HG02885 (cell line): ENCODE data around the gene FIGNL1.
A peak's percentile ranks its signal among the peaks of the same experiment; 100 is the strongest.

Experiments used
- ATAC-seq: cut with Tn5 transposase; IDR thresholded peaks from one replicate; pipeline ENCODE4 v1.9.1; 2021; ENCODE audit warnings: mild to moderate bottlenecking; ENCODE audit not compliant: unreplicated experiment, poor library complexity

The FIGNL1 gene

DNA sequence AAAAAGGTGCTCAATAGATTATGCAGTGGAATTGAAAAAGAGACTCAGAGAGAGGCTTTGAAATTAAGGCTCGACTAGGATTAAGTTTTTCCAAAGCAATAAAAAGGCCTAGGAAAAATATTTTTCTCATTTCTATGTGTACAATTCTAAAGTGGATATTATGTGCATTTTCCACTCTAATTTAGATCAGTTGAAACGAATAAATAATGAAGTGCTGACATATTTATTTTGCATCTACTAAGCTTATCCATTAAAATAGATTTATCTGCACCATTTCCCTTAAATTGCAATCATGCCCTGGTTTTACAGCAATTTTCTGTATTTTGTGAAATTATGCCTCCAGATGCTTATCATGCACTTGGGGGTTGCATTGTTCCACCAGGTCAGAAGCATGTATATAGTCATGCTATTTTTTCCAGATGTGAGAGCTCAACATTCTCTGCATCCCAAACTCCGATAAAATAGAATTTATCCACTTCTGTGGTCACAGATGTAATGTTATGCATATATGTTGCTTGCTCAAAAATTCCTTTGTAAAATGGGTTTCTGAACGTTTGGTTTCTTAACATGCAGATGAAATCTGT lies 18.3 kb downstream of the FIGNL1 start:
- no peak for ATAC-seq

DNA sequence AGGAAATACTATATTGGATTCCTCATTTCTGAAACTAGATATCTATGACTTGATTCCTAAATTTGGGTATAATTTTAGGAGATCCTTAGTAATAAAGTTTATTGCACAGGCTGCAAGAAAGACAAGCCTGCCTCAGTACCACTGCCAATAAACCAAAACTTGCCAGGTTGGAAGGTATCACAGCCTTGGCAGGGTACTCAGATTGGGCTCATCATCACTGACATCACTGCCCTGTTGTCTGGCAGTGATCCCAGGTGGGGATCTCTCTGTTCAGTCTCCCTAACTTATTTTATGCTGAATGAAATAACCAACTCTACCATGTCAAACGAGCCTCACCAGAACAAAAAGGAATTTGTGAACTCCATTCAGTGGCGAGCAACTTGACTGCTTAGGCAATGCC lies 18.8 kb downstream of the FIGNL1 start:
- ATAC-seq, result no peak

DNA sequence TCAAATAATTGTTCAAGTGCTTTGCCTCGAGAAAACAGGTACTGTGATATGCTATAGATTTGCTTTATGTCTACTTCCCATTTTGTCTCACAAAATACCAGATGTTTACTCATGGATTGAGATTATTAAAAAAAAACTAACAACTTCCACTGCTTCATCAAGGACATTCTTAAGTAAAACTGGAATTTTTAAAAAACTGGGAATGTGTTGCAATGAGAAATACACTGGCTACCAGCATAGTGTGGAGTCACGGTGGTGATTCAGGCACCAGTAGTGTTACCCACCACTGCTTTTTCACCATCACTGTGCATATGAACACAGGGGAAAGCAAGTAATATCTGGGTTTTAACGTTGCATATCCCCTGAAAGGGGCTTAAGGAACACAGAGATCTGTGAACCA lies 21.2 kb downstream of the FIGNL1 start:
- no peak for ATAC-seq

DNA sequence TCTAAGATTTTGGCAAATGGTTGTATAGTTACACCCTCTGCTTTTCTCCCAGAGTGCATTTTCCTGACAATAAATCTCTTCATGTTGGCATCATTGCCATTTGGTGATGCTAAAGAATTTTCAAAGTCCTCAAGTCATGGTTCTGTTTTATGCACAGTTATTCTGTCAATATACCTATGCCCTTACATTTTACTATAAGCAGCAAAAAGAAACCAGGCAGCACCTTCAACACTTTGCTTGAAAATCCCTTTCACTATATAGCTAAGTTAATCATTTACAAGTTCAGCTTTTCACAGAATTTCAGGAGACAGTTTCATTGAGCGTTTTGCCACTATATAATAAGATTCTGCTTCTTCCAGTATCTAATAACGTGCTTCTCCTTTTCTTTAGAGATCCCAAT lies 22.6 kb downstream of the FIGNL1 start:
- no peak for ATAC-seq

DNA sequence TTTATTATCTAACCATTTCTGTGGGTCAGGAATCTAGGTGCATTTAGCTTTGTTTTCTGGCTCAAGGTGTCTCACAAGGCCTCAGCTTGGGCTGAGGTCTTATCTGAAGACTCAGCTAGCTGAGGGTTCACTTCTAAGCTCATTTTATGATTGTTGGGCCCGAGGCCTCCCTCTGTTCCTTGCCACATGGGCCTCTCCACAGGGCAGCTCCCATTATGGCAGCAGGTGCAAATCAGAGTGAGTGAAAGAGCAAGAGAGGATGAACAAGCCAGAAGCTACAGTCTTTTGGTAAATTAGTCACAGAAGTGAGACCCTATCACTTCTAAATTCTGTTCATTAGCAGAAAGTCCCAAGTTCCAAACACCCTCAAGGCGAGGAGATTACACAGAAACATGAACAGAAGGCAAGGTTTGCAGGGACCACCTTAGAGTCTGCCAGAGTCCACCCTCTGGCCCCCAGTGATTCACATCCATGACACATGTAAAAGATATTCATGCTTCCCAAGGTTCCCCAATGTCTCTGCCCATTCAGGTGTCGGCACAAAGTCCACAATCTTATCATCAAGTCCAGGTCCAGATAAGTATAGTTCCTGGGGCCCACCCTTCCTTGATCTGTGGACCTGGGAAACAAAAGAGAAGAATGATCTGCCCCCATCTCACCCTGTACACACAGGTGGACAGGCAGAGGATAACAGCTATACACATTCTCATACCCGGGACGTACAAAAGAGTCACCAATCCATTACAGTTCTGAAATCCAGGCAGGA lies 23.7 kb downstream of the FIGNL1 start:
- no peak for ATAC-seq

DNA sequence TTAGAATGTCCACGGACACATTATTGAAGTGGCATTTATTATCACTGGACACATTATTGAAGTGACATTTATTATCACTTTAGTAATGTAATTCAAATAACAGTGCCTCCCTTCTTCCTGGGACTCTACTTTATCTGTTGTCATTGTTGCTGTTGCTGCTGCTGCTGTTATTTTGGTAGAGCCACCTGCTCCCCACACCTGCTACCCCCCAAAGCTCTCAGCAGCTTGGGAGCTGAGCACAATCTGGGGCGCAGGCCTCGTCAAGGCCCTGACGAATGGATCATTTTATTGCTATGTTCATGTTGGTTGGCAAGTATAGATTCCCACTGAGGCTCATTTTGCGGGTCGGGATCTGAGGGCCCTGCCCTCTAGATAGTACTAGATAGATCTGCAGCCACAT lies 24.8 kb downstream of the FIGNL1 start:
- ATAC-seq, result no peak

DNA sequence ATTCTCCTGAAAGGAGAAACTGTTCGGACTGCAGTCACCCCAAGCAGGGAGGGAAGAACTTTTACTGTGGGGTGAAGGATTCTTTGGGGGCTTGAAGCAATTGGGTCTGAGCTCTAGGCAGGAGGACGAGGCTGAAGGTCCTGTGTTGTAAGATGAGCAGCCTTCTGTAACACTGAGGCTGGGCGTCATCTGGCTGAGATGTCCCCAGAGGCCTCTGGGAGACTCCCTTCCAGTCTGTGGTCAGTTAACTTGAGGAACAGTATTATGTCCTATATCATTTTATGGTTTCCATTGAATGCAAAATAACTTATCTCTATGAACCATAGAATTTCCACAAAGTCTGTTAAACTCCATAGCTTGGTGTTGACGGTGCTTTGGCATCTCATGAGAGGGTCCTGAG lies 26.3 kb downstream of the FIGNL1 start:
- no peak for ATAC-seq

DNA sequence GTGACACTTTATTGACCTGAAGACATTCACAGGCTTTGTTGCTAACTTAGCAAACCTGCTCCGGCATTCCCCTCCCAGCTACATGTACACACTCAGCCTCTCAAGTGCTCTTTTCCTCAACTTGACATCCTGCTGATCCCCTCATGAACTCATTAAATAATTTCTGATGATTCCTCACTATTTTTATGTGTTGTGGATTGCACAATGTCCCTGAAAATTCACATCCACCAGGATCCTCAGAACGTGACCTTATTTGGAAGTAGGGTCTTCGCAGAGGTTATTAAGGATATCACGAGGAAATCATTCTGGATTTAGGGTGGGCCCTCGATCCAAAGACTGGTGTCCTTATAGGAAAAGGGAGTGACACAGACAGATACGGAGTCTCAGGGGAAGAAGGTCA lies 27.3 kb downstream of the FIGNL1 start:
- no peak for ATAC-seq

DNA sequence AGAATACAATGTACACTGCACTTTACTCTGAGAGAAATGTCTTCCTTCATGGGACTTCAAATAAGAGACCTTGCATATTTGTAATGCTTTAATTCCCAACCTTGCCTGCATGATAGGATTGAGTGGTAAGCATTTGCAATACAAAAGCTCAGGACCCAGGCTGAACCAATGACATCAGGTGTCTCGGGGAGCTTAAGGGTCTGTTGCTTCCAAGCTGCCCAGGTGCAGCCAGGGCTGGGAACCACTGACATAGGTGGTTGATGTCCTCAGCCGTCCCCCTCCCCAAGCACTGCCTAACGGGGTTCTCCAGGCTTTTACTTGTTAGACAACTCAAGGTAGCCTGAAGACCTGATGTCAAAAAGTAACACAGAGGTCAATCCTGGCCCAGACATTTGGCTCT lies 29.1 kb downstream of the FIGNL1 start:
- no peak for ATAC-seq

DNA sequence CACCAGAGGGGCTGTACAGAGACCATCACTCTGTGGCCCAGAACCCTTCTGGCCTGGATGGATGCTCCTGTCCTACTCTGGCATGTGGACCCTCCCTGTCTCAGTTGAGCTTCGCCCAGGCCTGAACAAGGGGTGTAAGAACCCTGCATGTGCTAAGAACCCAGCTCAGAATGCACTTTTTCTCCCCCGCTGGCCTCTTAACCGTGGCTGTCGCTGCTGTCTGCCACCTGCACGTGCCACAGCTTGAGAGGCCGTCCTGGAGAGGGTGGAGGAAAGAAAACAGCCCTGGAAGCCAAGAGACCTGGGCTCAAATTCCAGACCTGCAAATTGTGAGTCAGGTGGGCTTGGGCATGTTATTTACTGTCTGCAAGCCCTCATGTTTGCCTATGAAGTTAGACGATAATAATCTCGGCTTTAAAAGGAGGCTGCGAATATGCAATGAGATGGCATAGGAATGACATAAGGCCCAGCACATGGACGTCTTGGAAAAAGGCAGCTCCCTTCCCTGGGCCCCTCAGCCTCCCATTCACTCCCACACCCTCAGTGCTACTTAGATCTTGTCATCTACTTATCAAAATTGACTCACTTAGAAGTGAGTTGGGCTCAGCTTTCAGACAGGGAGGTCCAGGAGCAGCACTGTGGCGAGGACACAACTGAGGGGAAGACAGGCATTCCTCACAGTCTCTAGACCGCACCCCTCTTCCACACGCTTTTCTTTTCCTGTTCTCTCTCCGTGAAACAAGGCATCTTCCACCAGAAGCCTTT lies 31.4 kb downstream of the FIGNL1 start:
- no peak for ATAC-seq

DNA sequence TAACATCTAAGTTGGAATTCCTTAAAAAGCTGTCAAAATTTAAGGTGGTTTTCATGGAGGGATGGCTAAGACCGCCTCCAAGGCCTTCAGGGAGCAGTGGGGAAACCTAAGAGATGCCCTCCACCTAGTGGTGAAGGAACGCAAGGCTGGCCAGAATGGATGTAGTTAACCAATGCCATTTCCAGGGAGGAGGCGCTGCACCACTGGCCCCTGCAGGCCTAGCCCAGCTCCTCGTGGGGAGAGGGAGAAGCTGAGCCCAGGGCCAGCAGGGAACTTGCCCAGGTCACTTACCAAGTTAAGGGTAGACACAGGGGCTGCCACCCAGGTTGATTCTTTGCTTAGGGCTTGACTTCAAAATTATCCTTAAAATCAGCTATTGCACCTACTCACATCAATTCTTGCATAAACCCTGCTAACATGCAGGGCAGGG lies 32.0 kb downstream of the FIGNL1 start:
- ATAC-seq, result peak; percentile 87

DNA sequence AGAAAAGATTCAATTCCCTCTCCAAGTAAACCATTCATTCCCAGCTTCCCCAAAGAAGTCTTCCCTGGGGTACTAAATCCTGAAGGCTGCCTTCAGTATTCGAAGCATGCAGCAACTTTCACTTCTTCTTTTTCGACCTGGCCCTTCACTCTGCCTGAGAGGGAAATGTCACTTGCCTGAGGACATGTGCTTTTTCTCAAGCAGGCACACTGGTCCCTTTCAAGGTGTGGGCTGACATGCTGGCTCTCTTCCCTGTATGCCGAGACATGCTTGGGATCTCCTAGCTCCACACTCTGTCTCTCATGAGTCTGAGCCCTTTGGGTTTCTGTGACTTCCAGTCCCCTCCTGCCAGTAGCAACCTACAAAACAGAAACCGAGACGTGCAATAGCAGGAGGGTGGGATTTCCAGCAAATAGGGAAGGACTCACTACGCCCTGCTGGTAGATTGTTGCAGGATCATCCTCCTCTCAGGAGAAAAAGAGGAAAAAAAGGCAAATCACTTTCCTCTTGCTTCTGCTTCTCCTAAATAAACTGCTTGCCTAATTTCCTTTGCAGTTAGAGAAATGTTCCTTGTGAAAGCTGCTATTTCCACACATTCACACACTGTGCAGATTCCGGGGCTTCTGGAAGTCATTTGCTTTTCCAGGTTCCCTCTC lies 33.5 kb downstream of the FIGNL1 start:
- peak; percentile 79 for ATAC-seq

DNA sequence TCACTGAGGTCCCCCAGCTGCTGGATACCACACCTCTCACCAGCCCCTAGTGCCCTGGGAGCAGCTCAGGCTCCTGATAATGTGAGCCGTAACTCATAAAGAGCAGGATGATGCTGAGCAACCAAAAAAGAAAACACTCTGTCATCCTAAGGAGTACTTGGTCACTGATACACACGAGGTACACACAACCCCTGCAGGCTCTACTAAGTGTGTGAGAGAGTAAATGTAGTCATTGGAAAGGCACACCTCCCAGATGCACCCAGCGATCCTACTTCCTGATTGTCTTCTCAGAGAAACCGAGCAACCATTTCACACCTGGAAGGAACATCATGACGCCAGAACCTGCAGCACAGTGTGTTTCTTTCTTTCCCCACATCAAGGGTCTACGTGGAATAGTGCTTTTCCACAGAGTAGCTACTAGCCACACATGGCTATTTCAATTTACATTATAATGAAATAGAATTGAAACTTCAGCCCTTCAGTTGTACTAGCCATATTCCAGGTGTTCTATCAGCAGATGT lies 34.2 kb downstream of the FIGNL1 start:
- no peak for ATAC-seq

DNA sequence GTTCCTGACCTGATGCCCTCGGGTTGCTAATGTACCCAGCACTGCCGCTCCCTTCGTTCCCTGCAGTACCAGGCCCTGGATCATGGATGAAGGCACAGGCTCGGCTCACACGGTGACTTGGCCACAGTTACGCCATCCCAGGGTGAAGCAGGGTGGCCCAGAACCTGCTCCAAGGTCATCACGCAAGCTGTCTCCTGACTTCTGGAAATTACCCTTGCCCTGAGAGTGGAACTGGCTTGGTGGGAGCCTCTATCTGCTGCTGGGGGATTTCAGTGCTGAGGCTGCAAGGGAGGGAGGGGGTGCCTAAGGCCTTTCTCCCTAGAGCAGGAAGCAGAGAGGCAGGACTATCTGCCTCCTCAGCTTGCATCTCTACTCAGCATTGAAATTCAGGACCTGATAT lies 36.6 kb downstream of the FIGNL1 start:
- ATAC-seq, result no peak

DNA sequence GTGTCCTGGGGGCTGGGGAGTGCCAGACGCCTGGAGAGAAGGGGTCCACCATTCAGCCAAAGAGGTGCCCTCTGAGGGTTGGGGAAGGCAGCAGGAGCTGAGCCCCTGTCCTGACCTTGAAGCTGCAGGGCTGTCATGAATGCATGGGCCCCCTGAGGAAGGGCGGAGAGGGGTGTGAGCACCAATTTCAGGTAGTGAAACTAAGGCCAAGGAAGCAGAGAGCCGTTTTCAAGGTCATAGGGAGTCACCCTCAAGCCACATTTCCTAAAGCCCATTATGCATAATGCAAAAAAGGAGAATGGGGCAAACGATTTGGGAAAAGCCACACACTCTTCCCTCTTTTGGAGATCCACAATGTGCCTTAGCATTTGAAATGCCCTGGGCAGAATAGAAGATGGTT lies 37.2 kb downstream of the FIGNL1 start:
- ATAC-seq, result peak; percentile 24

DNA sequence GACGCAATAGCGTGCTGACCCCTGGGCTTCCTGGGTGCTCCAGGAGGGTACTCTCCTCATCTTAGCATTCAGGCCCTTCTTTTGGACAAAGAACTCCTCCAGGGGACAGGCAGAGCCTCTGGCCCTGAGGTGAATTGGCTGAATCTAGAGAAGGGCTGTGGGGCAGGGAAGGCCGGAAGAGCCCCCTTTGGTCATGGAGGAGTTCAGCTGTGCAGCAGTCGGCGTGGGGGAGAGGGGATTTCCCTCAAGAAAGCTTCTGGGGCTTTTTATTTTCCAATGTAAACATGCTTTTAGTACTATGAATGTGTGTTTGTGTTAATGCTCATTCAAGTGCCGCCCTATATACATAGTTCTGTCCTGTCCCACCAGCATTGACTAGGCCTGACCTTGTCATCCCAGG lies 38.8 kb downstream of the FIGNL1 start:
- ATAC-seq, result peak; percentile 40

DNA sequence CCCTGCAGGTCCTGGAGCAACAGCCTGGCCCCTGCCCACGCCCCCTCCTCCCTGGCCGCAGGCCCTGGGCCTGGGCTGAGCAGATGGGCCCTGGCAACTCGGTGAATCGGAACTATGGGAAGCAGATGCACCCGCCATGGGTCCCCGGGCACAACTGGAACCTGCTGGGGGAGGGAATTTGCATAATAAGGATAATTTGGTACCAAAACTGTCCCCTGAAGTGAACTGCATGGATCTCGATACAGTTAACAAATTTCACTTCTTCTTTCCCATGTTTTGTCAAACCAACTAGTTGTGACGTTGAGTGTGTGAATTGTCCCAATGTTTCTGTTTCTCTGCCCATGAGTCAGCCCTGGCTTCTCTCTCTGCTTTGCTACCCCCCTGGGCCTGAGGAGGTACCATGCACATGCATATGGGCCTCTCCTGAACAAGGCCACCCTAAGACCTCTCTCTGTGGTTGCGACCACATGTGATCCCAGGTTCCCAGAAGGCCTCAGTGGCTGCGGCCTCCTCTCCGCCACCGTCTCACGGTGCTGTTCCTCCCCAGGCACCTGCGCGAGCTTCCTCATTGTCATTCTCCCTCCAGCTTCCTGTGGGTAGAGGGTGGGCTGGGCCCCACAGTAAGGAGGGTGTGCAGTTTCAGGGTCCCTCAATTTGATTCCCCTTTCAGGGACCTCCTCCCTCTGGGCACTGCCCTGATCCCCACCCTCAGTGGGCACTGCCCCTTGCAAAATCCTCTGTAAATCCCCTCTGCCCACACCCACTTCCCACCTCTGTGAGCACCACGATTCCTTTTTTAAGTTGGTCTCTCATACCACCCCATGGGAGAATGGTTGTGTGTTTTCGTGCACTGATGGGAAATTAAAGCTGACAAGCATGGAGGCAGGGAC lies 40.0 kb downstream of the FIGNL1 start:
- peak; percentile 50 for ATAC-seq

DNA sequence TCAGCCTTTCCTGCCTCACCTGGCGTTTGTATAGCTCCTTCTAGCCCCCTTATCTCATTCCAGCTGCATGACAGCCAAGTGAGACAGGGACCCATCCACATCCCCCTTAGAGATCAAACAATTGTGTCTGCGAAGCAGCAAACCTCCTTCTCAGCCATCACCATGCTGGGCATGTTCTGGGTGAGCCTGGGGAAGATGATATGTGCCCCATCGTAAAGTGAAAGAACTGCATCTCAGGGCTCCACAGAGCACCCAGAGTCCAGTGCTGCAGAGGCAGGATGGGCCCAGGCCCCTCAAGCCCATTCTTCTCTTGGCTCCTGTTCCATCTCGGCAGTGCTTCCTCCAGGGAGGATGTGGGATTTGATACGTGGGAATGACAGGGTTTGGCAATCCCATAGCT lies 43.2 kb downstream of the FIGNL1 start:
- no peak for ATAC-seq

DNA sequence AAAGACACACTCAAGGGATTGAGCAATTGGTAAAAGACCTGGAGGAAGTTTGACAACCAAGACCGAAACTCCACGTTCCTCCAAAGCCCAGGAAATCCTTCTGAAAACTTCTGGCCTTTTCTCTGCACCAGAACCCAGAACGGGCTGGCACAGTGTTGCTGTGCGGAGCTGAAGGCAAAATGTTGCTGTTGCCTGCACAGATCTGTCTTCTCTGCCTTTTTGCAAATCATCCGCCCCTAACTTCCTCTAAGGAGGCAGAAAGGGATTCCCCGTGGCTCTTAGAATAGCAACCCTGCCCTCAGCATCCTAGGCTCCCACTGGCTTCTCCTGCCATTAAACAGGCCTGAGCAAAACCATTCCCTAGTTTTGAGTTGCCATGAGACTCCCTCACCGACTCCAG lies 44.9 kb downstream of the FIGNL1 start:
- ATAC-seq, result peak; percentile 29

DNA sequence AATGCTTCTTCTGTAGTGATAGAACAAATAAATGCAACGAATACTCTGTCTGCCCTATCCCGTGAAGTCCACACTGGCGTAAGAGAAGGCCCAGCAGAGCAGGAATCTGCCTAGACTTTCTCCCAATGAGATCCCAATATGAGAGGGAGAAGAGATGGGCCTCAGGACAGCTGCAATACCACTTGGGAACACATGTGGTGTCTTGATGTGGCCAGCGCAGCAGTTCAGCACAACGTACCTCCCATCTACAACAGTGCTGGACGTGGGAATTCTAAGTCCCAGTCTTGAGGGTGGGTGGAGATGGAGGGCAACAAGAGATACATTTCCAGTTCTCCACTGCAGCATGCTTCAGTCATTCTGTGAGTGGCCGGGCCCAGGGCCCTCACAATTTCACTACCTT lies 45.8 kb downstream of the FIGNL1 start:
- no peak for ATAC-seq
